Heart right ventricle (tissue), 16 donors: Measurements from ENCODE around the gene SMCO1. TPM values are rescaled to one million over a fixed set of nuclear protein-coding genes. Genes with fewer than 3 reads are reported as not detected.
"Not testable (repeated sequence)": the region's sequence is repeated elsewhere in the genome, so short reads cannot be mapped to it uniquely, and the experiment has no call there.

Source experiments
- ATAC-seq, 8 donors: fragments of 200-7000 bp; cut with Tn5 transposase; one replicate each; pipeline ENCODE4 v1.9.1; 2020; ENCODE audit warnings: mild to moderate bottlenecking in 8 of 8, moderate library complexity in 8 of 8, moderate number of reproducible peaks in 1 of 8
- DNase-seq, 2 donors: peaks; one replicate each; pipeline ENCODE4 v3.0.0-alpha.2; 2020
- H3K27ac ChIP-seq, 10 donors: fragments of 200-600 bp; sonication (generic) in 2 of 10; one replicate each; pipeline versions ENCODE4 v1.5.0 to v1.8.0; 2020 to 2022; ENCODE audit warnings: mild to moderate bottlenecking in 3 of 10
- H3K27me3 ChIP-seq, 7 donors: fragments of 200-600 bp; one replicate each; pipeline ENCODE4 v1.8.0; 2021 to 2022; ENCODE audit warnings: mild to moderate bottlenecking in 2 of 7
- H3K36me3 ChIP-seq, 9 donors: fragments of 200-600 bp; sonication (generic) in 1 of 9; one replicate each; pipeline versions ENCODE4 v1.5.0 to v1.8.0; 2020 to 2022; ENCODE audit warnings: mild to moderate bottlenecking in 2 of 9
- H3K4me1 ChIP-seq, 9 donors: fragments of 200-600 bp; sonication (generic) in 1 of 9; one replicate each; pipeline versions ENCODE4 v1.5.0 to v1.8.0; 2020 to 2022; ENCODE audit warnings: mild to moderate bottlenecking in 4 of 9
- H3K4me3 ChIP-seq, 10 donors: fragments of 200-600 bp; sonication (generic) in 2 of 10; one replicate each; pipeline versions ENCODE4 v1.5.0 to v1.8.0; 2020 to 2022; ENCODE audit warnings: mild to moderate bottlenecking in 7 of 10, moderate library complexity in 2 of 10
- H3K9me3 ChIP-seq, 11 donors: fragments of 200-600 bp in 10 of 11; sonication (generic) in 2 of 11; one replicate each; pipeline versions ENCODE4 v1.5.0 to v1.8.0; 2013 to 2022; ENCODE audit warnings: mild to moderate bottlenecking in 2 of 11, control low read depth in 1 of 11, moderate library complexity in 1 of 11
- WGBS, 2 donors: extraction: QIAGEN DNeasy Blood & Tissue Kit; methylation state at CpG; one replicate each; pipeline ENCODE4 v1.1.7; 2013; ENCODE audit warnings: inconsistent platforms in 1 of 2; 5-methylcytosine and 5-hydroxymethylcytosine counted together
- intact Hi-C, 10 donors: fragments of 100-400 bp; cut with DNase I; formaldehyde crosslinking; loops; one replicate each; pipeline versions ENCODE4 v1.11.1 to v1.14.2; 2022
- polyA plus RNA-seq, 2 donors: library from polyadenylated mRNA; stranded (reverse); fragments of 200-250 nt; gene quantifications; one replicate each; pipeline ENCODE4 v1.2.3, GENCODE V29; 2013
- total RNA-seq, 10 donors: library from RNA; stranded (reverse); fragmentation: NEBNext Ultra II Directional in 3 of 10; extraction: Animal tissue kit (Norgen Biotek cat#: 25700) in 3 of 10; gene quantifications; one replicate each; pipeline versions ENCODE4 v1.2.1 to v1.2.4, GENCODE V29; 2021 to 2023
- TF ChIP-seq, protein P1 (sequence below), 9 donors: fragments of 200-600 bp; sonication (generic) in 2 of 9; IDR thresholded peaks; one replicate each; pipeline versions ENCODE4 v1.5.0 to v1.8.0; 2021 to 2022; ENCODE audit warnings: antibody characterized with exemption in 9 of 9, mild to moderate bottlenecking in 5 of 9, moderate library complexity in 1 of 9
- donor health status: Arrhythmogenic right ventricular cardiomyopathy.
- donor health status: ischemic (EF 13 %, LVEDD 7.1; RV severe dilation, severe dysfunction).
- donor health status: healthy with polysubstance abuse.
- donor health status: DM: no; HTN: yes; CAD: no.
- donor health status: DM: no; HTN: no; CAD: no.
- donor health status: ischemic (EF 25% LVEDD 6.9; RV normal size, moderate dysfunction).
- donor health status: ischemic (EF 25% LVEDD 5.7; RV mildly dilated, moderate dysfunction).
- donor health status: healthy.
- donor health status: DM: yes; HTN: yes; CAD: no.
- donor health status: Ischemic cardiomyopathy.
- donor health status: ischemic (EF 35%, LVEDD 5.7; RV mildly dilated, moderate dysfunction).
- donor health status: nonischemic (EF 11% LVEDD 7.7; RV severe dilation, severe dysfunction).
- donor health status: DM: yes; HTN: yes; CAD: no.
- donor health status: PGD.
- donor health status: ischemic (EF 29% LVEDD 5.4; RV normal size, mild dysfunction).
- donor health status: nonischemic (EF 23%, LVEDD 6.1; RV moderate dilation, normal function).

SMCO1 gene
- total and polyA plus RNA-seq, 12 donors, result 3.2 to 143 (median 58.8) TPM

DNA sequence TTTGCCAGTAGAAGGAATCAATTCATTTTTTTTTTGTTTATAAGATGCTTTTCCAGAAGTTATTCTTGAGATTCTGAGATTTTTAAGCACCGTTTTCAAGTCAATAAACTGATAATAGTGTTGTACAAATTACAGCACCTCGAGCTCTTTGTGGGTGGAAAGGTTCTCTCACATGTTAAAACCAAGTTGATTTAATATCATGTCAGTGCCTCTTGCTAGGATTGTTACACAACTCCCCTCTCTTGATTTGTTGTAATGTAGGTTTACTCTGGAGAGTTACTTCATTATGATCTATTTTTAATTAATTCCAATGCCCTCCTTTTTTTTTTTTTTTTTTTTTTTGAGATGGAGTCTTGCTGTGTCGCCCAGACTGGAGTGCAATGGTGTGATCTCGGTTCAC is 57.1 kb downstream of the SMCO1 start:
- Histone ChIP-seq H3K36me3 (peaks cover 0 to 3% (median 0%) of the 10 kb centered on the region in 9 donors), H3K27me3 (no peaks in the 10 kb centered on the region), H3K9me3 (no peaks in the 10 kb centered on the region), H3K4me1 (peaks cover 0 to 7% (median 0%) of the 10 kb centered on the region in 9 donors), H3K27ac (no peak overlapping the region), H3K4me3 (no peak overlapping the region)
- DNase-seq (no peak), ATAC-seq (no peak)
- TF ChIP-seq, protein P1, sequence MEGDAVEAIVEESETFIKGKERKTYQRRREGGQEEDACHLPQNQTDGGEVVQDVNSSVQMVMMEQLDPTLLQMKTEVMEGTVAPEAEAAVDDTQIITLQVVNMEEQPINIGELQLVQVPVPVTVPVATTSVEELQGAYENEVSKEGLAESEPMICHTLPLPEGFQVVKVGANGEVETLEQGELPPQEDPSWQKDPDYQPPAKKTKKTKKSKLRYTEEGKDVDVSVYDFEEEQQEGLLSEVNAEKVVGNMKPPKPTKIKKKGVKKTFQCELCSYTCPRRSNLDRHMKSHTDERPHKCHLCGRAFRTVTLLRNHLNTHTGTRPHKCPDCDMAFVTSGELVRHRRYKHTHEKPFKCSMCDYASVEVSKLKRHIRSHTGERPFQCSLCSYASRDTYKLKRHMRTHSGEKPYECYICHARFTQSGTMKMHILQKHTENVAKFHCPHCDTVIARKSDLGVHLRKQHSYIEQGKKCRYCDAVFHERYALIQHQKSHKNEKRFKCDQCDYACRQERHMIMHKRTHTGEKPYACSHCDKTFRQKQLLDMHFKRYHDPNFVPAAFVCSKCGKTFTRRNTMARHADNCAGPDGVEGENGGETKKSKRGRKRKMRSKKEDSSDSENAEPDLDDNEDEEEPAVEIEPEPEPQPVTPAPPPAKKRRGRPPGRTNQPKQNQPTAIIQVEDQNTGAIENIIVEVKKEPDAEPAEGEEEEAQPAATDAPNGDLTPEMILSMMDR (IDR thresholded peaks at IDR 0.05), result no peak
- 84 to 87% methylated on average over 4 of the region's 4 CpGs for WGBS, 2 donors
- intact Hi-C loops, result no loop called here

DNA sequence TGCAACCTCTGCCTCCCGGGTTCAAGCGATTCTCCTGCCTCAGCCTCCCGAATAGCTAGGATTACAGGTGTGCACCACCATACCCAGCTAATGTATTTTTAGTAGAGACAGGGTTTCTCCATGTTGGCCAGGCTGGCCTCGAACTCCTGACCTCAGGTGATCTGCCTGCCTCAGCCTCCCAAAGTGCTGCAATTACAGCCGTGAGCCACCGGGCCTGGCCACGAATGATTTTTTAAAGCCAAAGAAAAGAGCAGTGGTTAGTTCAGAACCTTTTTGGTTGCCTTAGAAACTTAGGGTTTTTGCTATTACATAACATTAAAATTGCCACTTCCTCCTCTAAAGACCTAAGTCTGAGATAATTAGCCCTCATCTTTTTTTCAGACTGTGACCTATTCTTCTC is 57.7 kb downstream of the SMCO1 start:
- ATAC-seq, DNase-seq, H3K9me3 ChIP-seq, H3K4me1 ChIP-seq, H3K27me3 ChIP-seq, H3K4me3 ChIP-seq, H3K36me3 ChIP-seq, intact Hi-C loops: not testable (repeated sequence)
- peak overlapping the region in 1 of 10 donors; percentile 20 for H3K27ac ChIP-seq
- 73 to 88% methylated on average over 7 of the region's 7 CpGs for WGBS, 2 donors

Other genes with a start within 250 kb of the SMCO1 start
- 100 to 1,000 TPM in 8 of 10 donors, 10 to 100 TPM in 2; 93.8 to 121 (median 106) TPM for gene PCYT1A, start 227.6 kb downstream of the SMCO1 start, total RNA-seq
- 10 to 100 TPM; 21.0 to 34.7 TPM for gene PCYT1A, start 227.6 kb downstream of the SMCO1 start, polyA plus RNA-seq
- gene DYNLT2B, start 197.1 kb downstream of the SMCO1 start, total RNA-seq, result 1 to 10 TPM; 2.1 to 6.3 (median 3.9) TPM
- gene DYNLT2B, start 197.1 kb downstream of the SMCO1 start, polyA plus RNA-seq, result 1 to 10 TPM; 4.7 to 8.1 TPM
- gene TM4SF19, start 177.0 kb downstream of the SMCO1 start, total RNA-seq, result 1 to 10 TPM in 1 of 10 donors, not detected in 9; 1.9 TPM
- gene TM4SF19, start 177.0 kb downstream of the SMCO1 start, polyA plus RNA-seq, result under 1 TPM in 1 of 2 donors, not detected in 1; 0.10 TPM
- 10 to 100 TPM; 25.2 to 41.7 (median 32.5) TPM for gene UBXN7, start 82.9 kb downstream of the SMCO1 start, total RNA-seq
- gene UBXN7, start 82.9 kb downstream of the SMCO1 start, polyA plus RNA-seq, result 10 to 100 TPM in 1 of 2 donors, 1 to 10 TPM in 1; 2.0 to 14.5 TPM
- gene RNF168, start 11.6 kb downstream of the SMCO1 start, total RNA-seq, result 10 to 100 TPM; 16.0 to 32.8 (median 21.1) TPM
- 10 to 100 TPM in 1 of 2 donors, 1 to 10 TPM in 1; 6.4 to 11.4 TPM for gene RNF168, start 11.6 kb downstream of the SMCO1 start, polyA plus RNA-seq
- gene WDR53, start 53.2 kb upstream of the SMCO1 start, total RNA-seq, result 10 to 100 TPM in 2 of 10 donors, 1 to 10 TPM in 8; 5.8 to 10.8 (median 8.1) TPM
- gene WDR53, start 53.2 kb upstream of the SMCO1 start, polyA plus RNA-seq, result 10 to 100 TPM in 1 of 2 donors, 1 to 10 TPM in 1; 8.3 to 14.7 TPM
- gene FBXO45, start 53.3 kb upstream of the SMCO1 start, total RNA-seq, result 10 to 100 TPM in 1 of 10 donors, 1 to 10 TPM in 9; 4.4 to 10.2 (median 5.9) TPM
- gene FBXO45, start 53.3 kb upstream of the SMCO1 start, polyA plus RNA-seq, result 1 to 10 TPM; 2.0 to 4.8 TPM
- gene NRROS, start 124.3 kb upstream of the SMCO1 start, total RNA-seq, result 10 to 100 TPM in 1 of 10 donors, 1 to 10 TPM in 9; 1.1 to 11.7 (median 3.0) TPM
- 1 to 10 TPM; 2.5 to 2.7 TPM for gene NRROS, start 124.3 kb upstream of the SMCO1 start, polyA plus RNA-seq
- 1 to 10 TPM in 3 of 10 donors, under 1 TPM in 7; 0.55 to 2.3 (median 0.84) TPM for gene CEP19, start 196.9 kb upstream of the SMCO1 start, total RNA-seq
- 1 to 10 TPM in 1 of 2 donors, under 1 TPM in 1; 0.68 to 1.0 TPM for gene CEP19, start 196.9 kb upstream of the SMCO1 start, polyA plus RNA-seq
- gene PIGX, start 197.0 kb upstream of the SMCO1 start, total RNA-seq, result 10 to 100 TPM; 13.9 to 21.9 (median 16.6) TPM
- 1 to 10 TPM; 8.3 to 9.8 TPM for gene PIGX, start 197.0 kb upstream of the SMCO1 start, polyA plus RNA-seq
- gene PAK2, start 224.5 kb upstream of the SMCO1 start, total RNA-seq, result 10 to 100 TPM; 44.0 to 62.2 (median 54.7) TPM
- gene PAK2, start 224.5 kb upstream of the SMCO1 start, polyA plus RNA-seq, result 10 to 100 TPM; 14.5 to 23.0 TPM